ENCODE data around the gene DMRT1.

DNA sequence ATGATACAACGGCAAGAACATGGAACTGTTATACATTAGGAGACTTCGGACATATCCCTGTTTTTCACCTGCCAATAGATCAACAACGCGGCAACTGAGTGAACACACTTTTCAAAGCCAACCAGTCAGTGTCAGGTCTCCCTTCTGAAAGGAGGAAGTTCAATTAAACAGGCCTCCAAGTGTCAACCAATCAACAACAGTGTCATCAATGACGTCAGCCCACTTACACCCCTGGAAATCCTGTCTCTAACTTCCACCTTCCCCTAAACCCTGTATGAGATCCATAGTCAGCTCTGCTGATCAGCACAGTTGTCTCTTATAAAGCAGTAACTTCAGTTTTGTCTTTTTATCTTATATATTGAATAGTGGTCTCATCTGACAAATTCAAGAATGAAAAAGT lies 171.5 kb downstream of the DMRT1 start:
- TF ChIP-seq POLR2AphosphoS5 (IDR thresholded peaks at IDR 0.05; ENCODE audit: low read depth, low read length) (no peak), TAF1 (IDR thresholded peaks at IDR 0.05; ENCODE audit: borderline replicate concordance, insufficient read depth, low read length) (no peak), SIN3A (IDR thresholded peaks at IDR 0.05; ENCODE audit: borderline replicate concordance, insufficient read depth, low read length) (no peak), FOXP2 (optimal IDR thresholded peaks at IDR 0.05; ENCODE audit: borderline replicate concordance, extremely low read depth, extremely low read length, insufficient read depth) (no peak)
- TF ChIP-seq, protein P1, sequence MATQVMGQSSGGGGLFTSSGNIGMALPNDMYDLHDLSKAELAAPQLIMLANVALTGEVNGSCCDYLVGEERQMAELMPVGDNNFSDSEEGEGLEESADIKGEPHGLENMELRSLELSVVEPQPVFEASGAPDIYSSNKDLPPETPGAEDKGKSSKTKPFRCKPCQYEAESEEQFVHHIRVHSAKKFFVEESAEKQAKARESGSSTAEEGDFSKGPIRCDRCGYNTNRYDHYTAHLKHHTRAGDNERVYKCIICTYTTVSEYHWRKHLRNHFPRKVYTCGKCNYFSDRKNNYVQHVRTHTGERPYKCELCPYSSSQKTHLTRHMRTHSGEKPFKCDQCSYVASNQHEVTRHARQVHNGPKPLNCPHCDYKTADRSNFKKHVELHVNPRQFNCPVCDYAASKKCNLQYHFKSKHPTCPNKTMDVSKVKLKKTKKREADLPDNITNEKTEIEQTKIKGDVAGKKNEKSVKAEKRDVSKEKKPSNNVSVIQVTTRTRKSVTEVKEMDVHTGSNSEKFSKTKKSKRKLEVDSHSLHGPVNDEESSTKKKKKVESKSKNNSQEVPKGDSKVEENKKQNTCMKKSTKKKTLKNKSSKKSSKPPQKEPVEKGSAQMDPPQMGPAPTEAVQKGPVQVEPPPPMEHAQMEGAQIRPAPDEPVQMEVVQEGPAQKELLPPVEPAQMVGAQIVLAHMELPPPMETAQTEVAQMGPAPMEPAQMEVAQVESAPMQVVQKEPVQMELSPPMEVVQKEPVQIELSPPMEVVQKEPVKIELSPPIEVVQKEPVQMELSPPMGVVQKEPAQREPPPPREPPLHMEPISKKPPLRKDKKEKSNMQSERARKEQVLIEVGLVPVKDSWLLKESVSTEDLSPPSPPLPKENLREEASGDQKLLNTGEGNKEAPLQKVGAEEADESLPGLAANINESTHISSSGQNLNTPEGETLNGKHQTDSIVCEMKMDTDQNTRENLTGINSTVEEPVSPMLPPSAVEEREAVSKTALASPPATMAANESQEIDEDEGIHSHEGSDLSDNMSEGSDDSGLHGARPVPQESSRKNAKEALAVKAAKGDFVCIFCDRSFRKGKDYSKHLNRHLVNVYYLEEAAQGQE (IDR thresholded peaks at IDR 0.05; ENCODE audit: insufficient read depth in 1 of 2, low read depth in 2 of 2, low read length in 2 of 2) = no peak

Data from PFSK-1 (cell line).